Kidney (tissue), 14 donors: ENCODE results near the gene ZG16B. TPM values are rescaled to one million over a fixed set of nuclear protein-coding genes. Genes with fewer than 3 reads are reported as not detected.

Experiments
- DNase-seq, 5 donors: peaks; one replicate each; pipeline ENCODE4 v3.0.0-alpha.2; 2013 to 2020
- FAIRE-seq: peaks from 2 replicates; lab custom pipeline; 2012; peaks lifted over from hg19 to GRCh38; lab: Jason Lieb, UNC
- H3K27ac ChIP-seq, 2 donors: one replicate each; pipeline ENCODE4 v1.7.0; 2013; ENCODE audit warnings: low read depth in 2 of 2, low read length in 2 of 2, inconsistent platforms in 1 of 2
- H3K27me3 ChIP-seq: one replicate; pipeline ENCODE4 v1.7.1; 2013; ENCODE audit warnings: low read length, inconsistent platforms; ENCODE audit not compliant: control insufficient read depth, insufficient read depth
- H3K36me3 ChIP-seq, 3 donors: one replicate each; pipeline versions ENCODE4 v1.7.0 to v1.7.1; 2013; ENCODE audit warnings: low read length in 3 of 3, control low read depth in 1 of 3, inconsistent platforms in 1 of 3; ENCODE audit not compliant: insufficient read depth in 3 of 3, control insufficient read depth in 2 of 3
- H3K4me1 ChIP-seq, 3 donors: one replicate each; pipeline versions ENCODE4 v1.7.0 to v1.7.1; 2013; ENCODE audit warnings: low read length in 3 of 3, inconsistent platforms in 1 of 3, low read depth in 1 of 3; ENCODE audit not compliant: control insufficient read depth in 2 of 3, insufficient read depth in 2 of 3
- H3K4me3 ChIP-seq, 3 donors: one replicate each; pipeline versions ENCODE4 v1.7.0 to v1.8.1; 2013; ENCODE audit warnings: low read length in 3 of 3, control low read depth in 1 of 3, inconsistent platforms in 1 of 3
- H3K9ac ChIP-seq, 3 donors: one replicate each; pipeline versions ENCODE4 v1.7.0 to v1.7.1; 2013; ENCODE audit warnings: low read length in 3 of 3, control low read depth in 1 of 3, inconsistent platforms in 1 of 3
- H3K9me3 ChIP-seq, 3 donors: one replicate each; pipeline versions ENCODE4 v1.7.0 to v1.7.1; 2013; ENCODE audit warnings: low read length in 3 of 3, control low read depth in 1 of 3, inconsistent platforms in 1 of 3; ENCODE audit not compliant: control insufficient read depth in 2 of 3, insufficient read depth in 1 of 3
- CTCF ChIP-seq: IDR thresholded peaks from 3 replicates; pipeline ENCODE4 v1.5.1; 2012; ENCODE audit warnings: mild to moderate bottlenecking, moderate library complexity, borderline replicate concordance; ENCODE audit not compliant: insufficient read depth; ENCODE audit errors: extremely low read depth
- intact Hi-C: fragments of 100-400 bp; cut with DNase I; formaldehyde crosslinking; loops from one replicate; pipeline ENCODE4 v1.11.1; 2022
- polyA plus RNA-seq: library from polyadenylated mRNA; stranded (reverse); fragments of 350-450 nt; fragmentation: Illumina TruSeq; extraction: RNeasy Lipid Tissue Mini Kit (QIAGEN cat#74804); gene quantifications from one replicate; pipeline ENCODE4 v1.2.3, GENCODE V29; 2014; ENCODE audit warnings: low read depth, low replicate concordance; ENCODE audit not compliant: insufficient read depth
- total RNA-seq: library from RNA; stranded (reverse); fragmentation: NEBNext Ultra II Directional; extraction: Animal tissue kit (Norgen Biotek cat#: 25700); gene quantifications from one replicate; pipeline ENCODE4 v1.2.1, GENCODE V29; 2021
- donor health status: control.
- donor health status: control.
- donor health status: control.
- donor health status: control.
- donor health status: control.
- donor health status: DM: yes; HTN: yes; CAD: no.
- donor health status: Normal renal cell carcinoma (clear cell type).

The ZG16B gene
- total and polyA plus RNA-seq, 2 donors from 2014 or later = 0.69 to 0.98 TPM

GRCh38 chr16:2818272-2818876, 11.7 kb upstream of the ZG16B start:
- H3K27ac ChIP-seq = no peak overlapping the region
- intact Hi-C loops = no loop called here
- no peak overlapping the region for H3K4me3 ChIP-seq
- H3K9ac ChIP-seq = no peak overlapping the region
- no peaks in the 10 kb centered on the region for H3K9me3 ChIP-seq
- TF ChIP-seq CTCF = no peak
- FAIRE-seq (no peak), DNase-seq (peak in 1 of 5 donors; percentile 52)
- H3K27me3 ChIP-seq = no peaks in the 10 kb centered on the region
- no peaks in the 10 kb centered on the region for H3K36me3 ChIP-seq
- H3K4me1 ChIP-seq = no peaks in the 10 kb centered on the region

- DNase-seq = no peak
- H3K36me3 ChIP-seq = no peaks in the 10 kb centered on the region
- no peaks in the 10 kb centered on the region for H3K4me1 ChIP-seq
- H3K4me3 ChIP-seq = no peak overlapping the region
- intact Hi-C loops = no loop called here
- no peak overlapping the region for H3K9ac ChIP-seq
- no peaks in the 10 kb centered on the region for H3K27me3 ChIP-seq
- no peak overlapping the region for H3K27ac ChIP-seq
- no peak for FAIRE-seq
- H3K9me3 ChIP-seq = no peaks in the 10 kb centered on the region
- TF ChIP-seq CTCF = no peak
These were observed 10.7 kb upstream of the ZG16B start for GRCh38 chr16:2819179-2819938.

- Histone ChIP-seq H3K4me1 (no peaks in the 10 kb centered on the region), H3K4me3 (no peak overlapping the region), H3K27ac (no peak overlapping the region), H3K27me3 (no peaks in the 10 kb centered on the region), H3K9me3 (no peaks in the 10 kb centered on the region), H3K9ac (no peak overlapping the region), H3K36me3 (no peaks in the 10 kb centered on the region)
- peak in 1 of 5 donors; percentile 25 for DNase-seq
- FAIRE-seq = no peak
- TF ChIP-seq CTCF = no peak
- intact Hi-C loops = no loop called here
These were observed 9.9 kb upstream of the ZG16B start for GRCh38 chr16:2819939-2820835.
